PC-3 (cell line): ENCODE data around the gene BCL11B. TPM values are rescaled to one million over a fixed set of nuclear protein-coding genes. Genes with fewer than 3 reads are reported as not detected.
"Not testable (repeated sequence)": the region's sequence is repeated elsewhere in the genome, so short reads cannot be mapped to it uniquely, and the experiment has no call there.

Experiments
- ATAC-seq: fragments of 200-7000 bp; cut with Tn5 transposase; 2 replicates; pipeline ENCODE4 v1.9.1; 2020; ENCODE audit warnings: mild to moderate bottlenecking, moderate library complexity
- BruUV-seq: library from RNA; stranded (reverse); fragments of 400-500 nt; replicated peaks from 2 replicates; lab custom pipeline; 2021; lab: Mats Ljungman, UMichigan
- CTCF ChIA-PET: fragments of 300-600 bp; sonication (Branson Sonifier 250); formaldehyde crosslinking; loops from one replicate; lab custom pipeline; 2022; ENCODE audit warnings: antibody characterized with exemption; lab: Charles Lee
- POLR2A ChIA-PET: fragments of 300-600 bp; sonication (Branson Sonifier 250); formaldehyde crosslinking; loops from one replicate; lab custom pipeline; 2022; ENCODE audit warnings: antibody characterized with exemption; ENCODE audit not compliant: unreplicated experiment; lab: Charles Lee
- DNase-seq: peaks from one replicate; pipeline ENCODE4 v3.0.0-alpha.2; 2015
- H2AFZ ChIP-seq: fragments of 300-600 bp; sonication (generic); 2 replicates; pipeline ENCODE4 v1.6.0; 2016; ENCODE audit warnings: antibody characterized with exemption, low read length
- H3F3A ChIP-seq: fragments of 300-600 bp; sonication (generic); one replicate; pipeline ENCODE4 v1.6.0; 2017; ENCODE audit warnings: antibody characterized with exemption, low read length, control low read depth, mild to moderate bottlenecking; ENCODE audit not compliant: unreplicated experiment
- H3K27ac ChIP-seq: fragments of 300-600 bp; sonication (generic); 2 replicates; pipeline ENCODE4 v1.5.1; 2016; ENCODE audit warnings: mild to moderate bottlenecking, low read length
- H3K27me3 ChIP-seq: fragments of 300-600 bp; sonication (generic); 2 replicates; pipeline ENCODE4 v1.6.1; 2016; ENCODE audit warnings: low read length, mixed read lengths
- H3K36me3 ChIP-seq: fragments of 300-600 bp; sonication (generic); 2 replicates; pipeline ENCODE4 v1.6.1; 2016; ENCODE audit warnings: low read depth, mixed run types, low read length, mixed read lengths
- H3K4me1 ChIP-seq: fragments of 300-600 bp; sonication (generic); 2 replicates; pipeline ENCODE4 v1.5.1; 2016; ENCODE audit warnings: low read length; ENCODE audit not compliant: insufficient read depth
- H3K4me2 ChIP-seq: fragments of 300-600 bp; sonication (generic); 2 replicates; pipeline ENCODE4 v1.6.0; 2016; ENCODE audit warnings: low read length
- H3K4me3 ChIP-seq: fragments of 300-600 bp; sonication (generic); 2 replicates; pipeline ENCODE4 v1.5.1; 2016; ENCODE audit warnings: mild to moderate bottlenecking, low read length, mixed read lengths
- H3K79me2 ChIP-seq: fragments of 300-600 bp; sonication (generic); 2 replicates; pipeline ENCODE4 v1.6.1; 2017; ENCODE audit warnings: low read length, mixed read lengths
- H3K9ac ChIP-seq: fragments of 300-600 bp; sonication (generic); 2 replicates; pipeline ENCODE4 v1.6.0; 2016; ENCODE audit warnings: mild to moderate bottlenecking, low read length
- H3K9me2 ChIP-seq: fragments of 300-600 bp; sonication (generic); replicated peaks from 2 replicates; pipeline ENCODE4 v1.6.1; 2016; ENCODE audit warnings: mixed run types, low read length, mixed read lengths
- H3K9me3 ChIP-seq: fragments of 300-600 bp; sonication (generic); 2 replicates; pipeline ENCODE4 v1.6.1; 2016; ENCODE audit warnings: low read length, mixed read lengths
- H4K20me1 ChIP-seq: fragments of 300-600 bp; sonication (generic); 2 replicates; pipeline ENCODE4 v1.6.1; 2016; ENCODE audit warnings: low read length, mixed read lengths
- CTCF ChIP-seq: fragments of 300-600 bp; sonication (generic); conservative IDR thresholded peaks from 2 replicates; pipeline ENCODE4 v1.5.1; 2017; ENCODE audit warnings: antibody characterized with exemption, low read depth, mild to moderate bottlenecking, low read length
- EZH2 ChIP-seq: fragments of 300-600 bp; sonication (generic); IDR thresholded peaks from one replicate; pipeline ENCODE4 v1.6.1; 2017; ENCODE audit warnings: antibody characterized with exemption, mild to moderate bottlenecking, low read length; ENCODE audit not compliant: unreplicated experiment
- EZH2phosphoT487 ChIP-seq: fragments of 300-600 bp; sonication (generic); IDR thresholded peaks from 2 replicates; pipeline ENCODE4 v1.6.1; 2018; ENCODE audit warnings: mild to moderate bottlenecking, antibody characterized with exemption, low read length, borderline replicate concordance
- intact Hi-C: fragments of 100-400 bp; cut with micrococcal nuclease; formaldehyde crosslinking; loops from 2 replicates; pipeline ENCODE4 v1.9.0; 2023
- total RNA-seq: library from RNA; depleted of rRNA; stranded (reverse); fragments of >200 nt; gene quantifications from 2 replicates; pipeline ENCODE4 v1.2.3, GENCODE V29; 2014

The BCL11B gene
- total RNA-seq, 1 experiment from 2014 or later: 0.73 TPM

GRCh38 chr14:99187858-99188257 is 84.1 kb downstream of the BCL11B start:
- ChIA-PET CTCF (no interaction called here), POLR2A (no interaction called here)
- Histone ChIP-seq H3K4me3 (no peak overlapping the region), H3K36me3 (no peaks in the 10 kb centered on the region), H3K9ac (no peak overlapping the region), H3K9me2 (no peaks in the 10 kb centered on the region), H3F3A (no peaks in the 10 kb centered on the region), H4K20me1 (no peaks in the 10 kb centered on the region), H3K27ac (no peak overlapping the region), H3K79me2 (no peaks in the 10 kb centered on the region), H3K9me3 (no peaks in the 10 kb centered on the region), H3K4me2 (no peak overlapping the region), H2AFZ (no peak overlapping the region), H3K27me3 (peaks cover 63% of the 10 kb centered on the region), H3K4me1 (no peaks in the 10 kb centered on the region; the same call in 1 of the 2 replicates)
- ATAC-seq (no peak), DNase-seq (no peak)
- TF ChIP-seq EZH2phosphoT487: no peak
- intact Hi-C loops: no loop called here
- BruUV-seq: no TSS peak

- H3K9ac ChIP-seq: no peak overlapping the region
Measured at GRCh38 chr14:99186956-99187690, 84.9 kb downstream of the BCL11B start.

GRCh38 chr14:99186336-99186735 is 85.7 kb downstream of the BCL11B start:
- POLR2A ChIA-PET, H3K4me3 ChIP-seq, H3K9ac ChIP-seq, H3K4me1 ChIP-seq, intact Hi-C loops, H2AFZ ChIP-seq, H3F3A ChIP-seq, H3K9me3 ChIP-seq, H4K20me1 ChIP-seq, BruUV-seq, H3K9me2 ChIP-seq, DNase-seq, H3K27ac ChIP-seq, H3K79me2 ChIP-seq, ATAC-seq, H3K4me2 ChIP-seq, CTCF ChIA-PET, H3K36me3 ChIP-seq: not testable (repeated sequence)
- H3K27me3 ChIP-seq: peaks cover 72% of the 10 kb centered on the region

More at GRCh38 chr14:99186956-99187690, 84.9 kb downstream of the BCL11B start:
- Histone ChIP-seq H3K4me1 (no peaks in the 10 kb centered on the region; the same call in 1 of the 2 replicates), H3K9me2 (no peaks in the 10 kb centered on the region), H3K79me2 (no peaks in the 10 kb centered on the region), H3K27me3 (peaks cover 65% of the 10 kb centered on the region), H3K9me3 (no peaks in the 10 kb centered on the region), H2AFZ (no peak overlapping the region), H3K4me2 (no peak overlapping the region), H3F3A (no peaks in the 10 kb centered on the region), H3K4me3 (no peak overlapping the region), H4K20me1 (no peaks in the 10 kb centered on the region), H3K36me3 (no peaks in the 10 kb centered on the region), H3K27ac (no peak overlapping the region)
- intact Hi-C loops: no loop called here
- BruUV-seq: no TSS peak
- POLR2A ChIA-PET: no interaction called here
- DNase-seq (no peak), ATAC-seq (no peak)
- CTCF ChIA-PET: no interaction called here
- TF ChIP-seq EZH2 (no peak), EZH2phosphoT487 (no peak), CTCF (no peak)
